Measurements from ENCODE around the gene TCF12. TPM values are rescaled to one million over a fixed set of nuclear protein-coding genes. Genes with fewer than 3 reads are reported as not detected.

TCF12 gene
- total RNA-seq, 1 experiment from 2014 or later: 76.7 TPM

DNA sequence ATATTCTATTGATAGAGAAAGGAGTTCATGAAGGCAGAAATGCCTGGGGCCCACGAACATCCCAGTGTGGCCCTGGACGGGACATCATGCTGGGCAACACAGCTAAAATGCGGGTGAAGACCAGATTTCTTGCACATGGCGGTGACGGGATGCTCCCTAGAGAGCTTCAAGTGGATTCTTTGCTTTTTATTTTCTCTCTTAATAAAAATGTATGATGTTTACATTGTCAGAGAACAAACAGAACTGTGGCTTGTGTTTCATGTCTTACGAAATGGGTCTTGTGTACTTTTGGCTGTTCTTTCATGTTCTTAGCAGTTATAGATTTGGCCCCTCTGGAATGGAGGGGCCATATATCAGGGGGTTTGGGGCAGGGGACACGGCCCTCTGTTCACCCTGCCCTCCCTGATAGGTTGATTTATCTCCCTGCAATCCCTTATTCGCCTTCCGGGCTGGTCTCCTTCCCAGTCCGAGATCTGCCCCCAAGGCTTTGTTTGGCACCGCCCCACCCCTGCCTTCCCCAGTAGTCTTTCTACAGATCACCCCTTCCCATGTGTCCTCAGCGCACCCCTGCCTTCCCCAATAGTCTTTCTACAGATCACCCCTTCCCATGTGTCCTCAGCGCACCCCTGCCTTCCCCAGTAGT, 389.2 kb downstream of the TCF12 start:
- Histone ChIP-seq H2BK15ac (ENCODE audit: low read depth, low read length) (no peak overlapping the region), H2AFZ (ENCODE audit: low read length) (no peak overlapping the region), H3K79me1 (ENCODE audit: insufficient read depth, low read depth, low read length, poor library complexity, severe bottlenecking) (no peaks in the 10 kb centered on the region), H2BK20ac (ENCODE audit: low read depth, low read length, poor library complexity, severe bottlenecking) (no peak overlapping the region), H3T11ph (ENCODE audit: low read length) (no peak overlapping the region), H3K14ac (ENCODE audit: insufficient read depth, low read length) (no peak overlapping the region), H3K4me2 (ENCODE audit: insufficient read depth, insufficient read length, low read length) (no peak overlapping the region), H3K27ac (ENCODE audit: insufficient read length, low read depth, low read length) (no peak overlapping the region), H3K4me1 (ENCODE audit: insufficient read depth, low read length) (peaks cover 3% of the 10 kb centered on the region; the same call in 1 of the 2 replicates), H4K91ac (ENCODE audit: insufficient read length, low read depth, low read length) (no peak overlapping the region), H3K9me3 (ENCODE audit: control insufficient read depth, low read depth, low read length) (no peaks in the 10 kb centered on the region), H4K5ac (ENCODE audit: insufficient read length, low read depth, low read length) (no peak overlapping the region), H2BK12ac (ENCODE audit: insufficient read length, low read depth, low read length) (no peak overlapping the region), H4K20me1 (ENCODE audit: control insufficient read depth, insufficient read depth, insufficient read length) (no peaks in the 10 kb centered on the region), H3K27me3 (ENCODE audit: insufficient read depth, low read length) (no peaks in the 10 kb centered on the region), H3K56ac (ENCODE audit: insufficient read length, low read depth, low read length) (no peak overlapping the region), H2AK5ac (ENCODE audit: insufficient read length, low read length) (no peak overlapping the region), H3K79me2 (ENCODE audit: insufficient read depth, low read length) (no peaks in the 10 kb centered on the region), H2BK120ac (ENCODE audit: low read depth, low read length, poor library complexity, severe bottlenecking) (no peak overlapping the region), H3K18ac (ENCODE audit: insufficient read length, low read depth, low read length) (no peak overlapping the region), H3K23ac (ENCODE audit: insufficient read length, low read depth, low read length) (no peak overlapping the region), H2BK5ac (ENCODE audit: insufficient read length, low read length) (no peak overlapping the region), H3K23me2 (ENCODE audit: insufficient read length, low read depth, low read length, poor library complexity, severe bottlenecking) (peaks cover 7% of the 10 kb centered on the region), H4K8ac (replicated peaks; ENCODE audit: insufficient read length, low read depth, low read length) (no peak overlapping the region), H3K9ac (ENCODE audit: extremely low read depth, insufficient read length, low read length) (no peak overlapping the region), H3K4ac (ENCODE audit: low read depth, low read length) (no peak overlapping the region)
- Mint-ChIP-seq H3K9me3 (peaks cover 0 to 2% of the 10 kb centered on the region in 2 experiments; a peak in 3 of 5 replicates), H3K36me3 (ENCODE audit: insufficient read depth in 1 of 3, low read depth in 3 of 3) (no peaks in the 10 kb centered on the region), H3K4me3 (no peak overlapping the region; a peak in 1 of 5 replicates), H3K27me3 (ENCODE audit: low read depth) (peaks cover 1% of the 10 kb centered on the region), H3K27ac (no peak overlapping the region), H3K4me1 (peaks cover 26 to 36% of the 10 kb centered on the region in 2 experiments)
- WGBS (ENCODE audit: extremely low coverage, insufficient read length, low lambda C conversion rate): no CpG with 5 or more reads among the region's 13 CpGs
- DNase-seq: peak; percentile 9
- TF ChIP-seq, protein P1, sequence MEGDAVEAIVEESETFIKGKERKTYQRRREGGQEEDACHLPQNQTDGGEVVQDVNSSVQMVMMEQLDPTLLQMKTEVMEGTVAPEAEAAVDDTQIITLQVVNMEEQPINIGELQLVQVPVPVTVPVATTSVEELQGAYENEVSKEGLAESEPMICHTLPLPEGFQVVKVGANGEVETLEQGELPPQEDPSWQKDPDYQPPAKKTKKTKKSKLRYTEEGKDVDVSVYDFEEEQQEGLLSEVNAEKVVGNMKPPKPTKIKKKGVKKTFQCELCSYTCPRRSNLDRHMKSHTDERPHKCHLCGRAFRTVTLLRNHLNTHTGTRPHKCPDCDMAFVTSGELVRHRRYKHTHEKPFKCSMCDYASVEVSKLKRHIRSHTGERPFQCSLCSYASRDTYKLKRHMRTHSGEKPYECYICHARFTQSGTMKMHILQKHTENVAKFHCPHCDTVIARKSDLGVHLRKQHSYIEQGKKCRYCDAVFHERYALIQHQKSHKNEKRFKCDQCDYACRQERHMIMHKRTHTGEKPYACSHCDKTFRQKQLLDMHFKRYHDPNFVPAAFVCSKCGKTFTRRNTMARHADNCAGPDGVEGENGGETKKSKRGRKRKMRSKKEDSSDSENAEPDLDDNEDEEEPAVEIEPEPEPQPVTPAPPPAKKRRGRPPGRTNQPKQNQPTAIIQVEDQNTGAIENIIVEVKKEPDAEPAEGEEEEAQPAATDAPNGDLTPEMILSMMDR (conservative IDR thresholded peaks at IDR 0.05): no peak

Data from H9 (cell line).